H9 (cell line): Measurements from ENCODE around the gene PLA2G1B. TPM values are rescaled to one million over a fixed set of nuclear protein-coding genes. Genes with fewer than 3 reads are reported as not detected.

Source experiments
- DNase-seq: peaks from one replicate; pipeline ENCODE4 v3.0.0-alpha.2; 2017
- H2AFZ ChIP-seq: one replicate; pipeline ENCODE4 v1.6.1; 2013; ENCODE audit warnings: mild to moderate bottlenecking, low read length, control low read depth, moderate library complexity
- H2AK5ac ChIP-seq: 2 replicates; pipeline ENCODE4 v1.6.1; 2013; ENCODE audit warnings: low read length, control low read depth, mixed read lengths; ENCODE audit not compliant: insufficient read length
- H2BK120ac ChIP-seq: one replicate; pipeline ENCODE4 v1.6.1; 2013; ENCODE audit warnings: low read depth, mild to moderate bottlenecking, low read length, control low read depth, inconsistent platforms; ENCODE audit not compliant: poor library complexity, severe bottlenecking
- H2BK12ac ChIP-seq: 2 replicates; pipeline ENCODE4 v1.6.1; 2013; ENCODE audit warnings: low read length, control low read depth, mixed read lengths, low read depth; ENCODE audit not compliant: insufficient read length
- H2BK15ac ChIP-seq: 2 replicates; pipeline ENCODE4 v1.6.1; 2013; ENCODE audit warnings: low read depth, low read length, control low read depth
- H2BK20ac ChIP-seq: one replicate; pipeline ENCODE4 v1.6.1; 2013; ENCODE audit warnings: low read depth, mild to moderate bottlenecking, low read length, control low read depth, inconsistent platforms; ENCODE audit not compliant: poor library complexity, severe bottlenecking
- H2BK5ac ChIP-seq: 2 replicates; pipeline ENCODE4 v1.6.1; 2013; ENCODE audit warnings: low read length, control low read depth, mixed read lengths; ENCODE audit not compliant: insufficient read length
- H3K14ac ChIP-seq: 2 replicates; pipeline ENCODE4 v1.6.1; 2013; ENCODE audit warnings: low read length, control low read depth; ENCODE audit not compliant: insufficient read depth
- H3K18ac ChIP-seq: 2 replicates; pipeline ENCODE4 v1.6.1; 2013; ENCODE audit warnings: low read depth, mild to moderate bottlenecking, mixed read lengths, low read length, control low read depth; ENCODE audit not compliant: insufficient read length
- H3K23ac ChIP-seq: 2 replicates; pipeline ENCODE4 v1.6.1; 2013; ENCODE audit warnings: low read length, control low read depth, mixed read lengths, low read depth; ENCODE audit not compliant: insufficient read length
- H3K23me2 ChIP-seq: 2 replicates; pipeline ENCODE4 v1.6.1; 2013; ENCODE audit warnings: low read depth, mild to moderate bottlenecking, mixed read lengths, low read length, control low read depth; ENCODE audit not compliant: insufficient read length, poor library complexity, severe bottlenecking
- H3K27ac ChIP-seq: 2 replicates; pipeline ENCODE4 v1.5.1; 2013; ENCODE audit warnings: low read length, control low read depth, mixed read lengths, low read depth; ENCODE audit not compliant: insufficient read length
- H3K27me3 ChIP-seq: 2 replicates; pipeline ENCODE4 v1.6.1; 2013; ENCODE audit warnings: low read length, control low read depth, inconsistent platforms; ENCODE audit not compliant: insufficient read depth
- H3K4ac ChIP-seq: 2 replicates; pipeline ENCODE4 v1.6.1; 2013; ENCODE audit warnings: low read depth, mild to moderate bottlenecking, control low read depth, inconsistent platforms, low read length, moderate library complexity
- H3K4me1 ChIP-seq: 2 replicates; pipeline ENCODE4 v1.6.1; 2013; ENCODE audit warnings: low read length, control low read depth, inconsistent platforms; ENCODE audit not compliant: insufficient read depth
- H3K4me2 ChIP-seq: 2 replicates; pipeline ENCODE4 v1.6.1; 2013; ENCODE audit warnings: low read length, control low read depth, mixed read lengths; ENCODE audit not compliant: insufficient read length, insufficient read depth
- H3K56ac ChIP-seq: 2 replicates; pipeline ENCODE4 v1.6.1; 2013; ENCODE audit warnings: low read depth, mild to moderate bottlenecking, mixed read lengths, low read length, control low read depth; ENCODE audit not compliant: insufficient read length
- H3K79me1 ChIP-seq: 2 replicates; pipeline ENCODE4 v1.6.1; 2013; ENCODE audit warnings: low read depth, mild to moderate bottlenecking, moderate library complexity, low read length, control low read depth, inconsistent platforms; ENCODE audit not compliant: insufficient read depth, poor library complexity, severe bottlenecking
- H3K79me2 ChIP-seq: 2 replicates; pipeline ENCODE4 v1.6.1; 2013; ENCODE audit warnings: low read length, control low read depth, inconsistent platforms; ENCODE audit not compliant: insufficient read depth
- H3K9ac ChIP-seq: 2 replicates; pipeline ENCODE4 v1.6.1; 2013; ENCODE audit warnings: low read length, control low read depth, mixed read lengths; ENCODE audit not compliant: insufficient read length; ENCODE audit errors: extremely low read depth
- H3K9me3 ChIP-seq: one replicate; pipeline ENCODE4 v1.6.1; 2013; ENCODE audit warnings: low read depth, low read length, inconsistent platforms; ENCODE audit not compliant: control insufficient read depth
- H3T11ph ChIP-seq: one replicate; pipeline ENCODE4 v1.6.1; 2013; ENCODE audit warnings: mild to moderate bottlenecking, low read length, control low read depth, inconsistent platforms
- H4K20me1 ChIP-seq: one replicate; pipeline ENCODE4 v1.6.1; 2013; ENCODE audit not compliant: control insufficient read depth, insufficient read length, insufficient read depth
- H4K5ac ChIP-seq: 2 replicates; pipeline ENCODE4 v1.6.1; 2013; ENCODE audit warnings: low read depth, mild to moderate bottlenecking, mixed read lengths, low read length, control low read depth; ENCODE audit not compliant: insufficient read length
- H4K8ac ChIP-seq: replicated peaks from 2 replicates; pipeline ENCODE4 v1.6.1; 2013; ENCODE audit warnings: low read length, control low read depth, mixed read lengths, low read depth; ENCODE audit not compliant: insufficient read length
- H4K91ac ChIP-seq: 2 replicates; pipeline ENCODE4 v1.6.1; 2013; ENCODE audit warnings: low read depth, mild to moderate bottlenecking, moderate library complexity, mixed read lengths, low read length, control low read depth; ENCODE audit not compliant: insufficient read length
- H3K27ac Mint-ChIP-seq, 3 experiments: 2 replicates in 2 of 3; 3 replicates in 1 of 3; pipeline ENCODE4 v1.8.0; 2020 to 2021; ENCODE audit warnings: mixed read lengths in 3 of 3, mild to moderate bottlenecking in 1 of 3, moderate library complexity in 1 of 3
- H3K27me3 Mint-ChIP-seq: 2 replicates; pipeline ENCODE4 v1.8.0; 2021; ENCODE audit warnings: low read depth, mild to moderate bottlenecking, moderate library complexity, mixed read lengths
- H3K36me3 Mint-ChIP-seq, 3 experiments: 2 replicates in 2 of 3; 3 replicates in 1 of 3; pipeline ENCODE4 v1.8.0; 2020 to 2021; ENCODE audit warnings: low read depth in 3 of 3, mixed read lengths in 3 of 3; ENCODE audit not compliant: insufficient read depth in 1 of 3
- H3K4me1 Mint-ChIP-seq, 2 experiments: 2 replicates each; pipeline ENCODE4 v1.8.0; 2020; ENCODE audit warnings: mixed read lengths in 2 of 2
- H3K4me3 Mint-ChIP-seq, 2 experiments: 2 replicates in 1 of 2; 3 replicates in 1 of 2; pipeline ENCODE4 v1.8.0; 2020 to 2021; ENCODE audit warnings: mild to moderate bottlenecking in 2 of 2, mixed read lengths in 2 of 2, moderate library complexity in 1 of 2
- H3K9me3 Mint-ChIP-seq, 2 experiments: 2 replicates in 1 of 2; 3 replicates in 1 of 2; pipeline ENCODE4 v1.8.0; 2020; ENCODE audit warnings: mild to moderate bottlenecking in 2 of 2, mixed read lengths in 2 of 2, moderate library complexity in 1 of 2
- WGBS: extraction: QIAGEN DNeasy Blood & Tissue Kit; methylation state at CpG from one replicate; pipeline ENCODE4 v1.1.7; 2013; ENCODE audit warnings: missing lambda C conversion rate, low lambda C conversion rate, mixed read lengths; ENCODE audit not compliant: insufficient read length; ENCODE audit errors: extremely low coverage; 5-methylcytosine and 5-hydroxymethylcytosine counted together
- total RNA-seq: library from RNA; stranded (reverse); gene quantifications from 2 replicates; pipeline ENCODE4 v1.2.1, GENCODE V29; 2021
- TF ChIP-seq, protein P1 (sequence below): fragments of 200-600 bp; sonication (generic); conservative IDR thresholded peaks from 3 replicates; pipeline ENCODE4 v1.8.0; 2021; ENCODE audit warnings: antibody characterized with exemption, mild to moderate bottlenecking

PLA2G1B gene
- total RNA-seq, 1 experiment from 2014 or later: not detected

DNA sequence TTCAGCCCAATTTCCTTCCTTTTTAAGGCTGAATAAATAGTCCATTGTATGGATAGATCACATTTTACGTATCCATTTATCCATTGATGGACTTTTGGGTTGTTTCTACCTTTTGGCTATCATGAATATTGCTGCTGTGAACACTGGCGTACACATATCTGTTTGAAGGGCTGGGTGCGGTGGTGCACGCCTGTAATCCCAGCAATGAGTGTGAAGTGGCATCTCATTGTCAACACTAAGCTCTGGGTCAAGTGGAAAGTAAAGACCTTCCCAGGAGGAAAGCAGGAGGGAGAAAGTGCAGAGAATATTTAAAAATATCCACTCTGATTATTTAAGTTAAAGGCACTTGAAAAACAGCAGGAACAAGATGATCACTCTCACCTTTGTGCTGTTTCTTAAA lies 11.7 kb upstream of the PLA2G1B start:
- no peaks in the 10 kb centered on the region for H3K79me2 ChIP-seq
- no peak overlapping the region for H3K56ac ChIP-seq
- no peak overlapping the region for H4K91ac ChIP-seq
- H3K79me1 ChIP-seq: no peaks in the 10 kb centered on the region
- no peak overlapping the region for H4K8ac ChIP-seq
- Mint-ChIP-seq H3K36me3 (peaks cover 16 to 30% (median 26%) of the 10 kb centered on the region in 3 experiments), H3K9me3 (peaks cover 29% of the 10 kb centered on the region in 2 experiments), H3K4me1 (peaks cover 0 to 17% of the 10 kb centered on the region in 2 experiments; a peak in 2 of 4 replicates), H3K4me3 (no peak overlapping the region), H3K27ac (no peak overlapping the region), H3K27me3 (peaks cover 16% of the 10 kb centered on the region)
- no peak overlapping the region for H2AK5ac ChIP-seq
- H3K27ac ChIP-seq: no peak overlapping the region
- no peak overlapping the region for H2BK20ac ChIP-seq
- H2AFZ ChIP-seq: no peak overlapping the region
- no peak overlapping the region for H3K9ac ChIP-seq
- H3K18ac ChIP-seq: no peak overlapping the region
- TF ChIP-seq, protein P1, sequence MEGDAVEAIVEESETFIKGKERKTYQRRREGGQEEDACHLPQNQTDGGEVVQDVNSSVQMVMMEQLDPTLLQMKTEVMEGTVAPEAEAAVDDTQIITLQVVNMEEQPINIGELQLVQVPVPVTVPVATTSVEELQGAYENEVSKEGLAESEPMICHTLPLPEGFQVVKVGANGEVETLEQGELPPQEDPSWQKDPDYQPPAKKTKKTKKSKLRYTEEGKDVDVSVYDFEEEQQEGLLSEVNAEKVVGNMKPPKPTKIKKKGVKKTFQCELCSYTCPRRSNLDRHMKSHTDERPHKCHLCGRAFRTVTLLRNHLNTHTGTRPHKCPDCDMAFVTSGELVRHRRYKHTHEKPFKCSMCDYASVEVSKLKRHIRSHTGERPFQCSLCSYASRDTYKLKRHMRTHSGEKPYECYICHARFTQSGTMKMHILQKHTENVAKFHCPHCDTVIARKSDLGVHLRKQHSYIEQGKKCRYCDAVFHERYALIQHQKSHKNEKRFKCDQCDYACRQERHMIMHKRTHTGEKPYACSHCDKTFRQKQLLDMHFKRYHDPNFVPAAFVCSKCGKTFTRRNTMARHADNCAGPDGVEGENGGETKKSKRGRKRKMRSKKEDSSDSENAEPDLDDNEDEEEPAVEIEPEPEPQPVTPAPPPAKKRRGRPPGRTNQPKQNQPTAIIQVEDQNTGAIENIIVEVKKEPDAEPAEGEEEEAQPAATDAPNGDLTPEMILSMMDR: no peak
- no peak overlapping the region for H4K5ac ChIP-seq
- no peak for DNase-seq
- H3K27me3 ChIP-seq: no peaks in the 10 kb centered on the region
- no peak overlapping the region for H2BK120ac ChIP-seq
- H3K4me1 ChIP-seq: no peaks in the 10 kb centered on the region
- H2BK5ac ChIP-seq: no peak overlapping the region
- H3K23ac ChIP-seq: no peak overlapping the region
- H3K9me3 ChIP-seq: peaks cover 4% of the 10 kb centered on the region
- no peaks in the 10 kb centered on the region for H4K20me1 ChIP-seq
- no CpG with 5 or more reads among the region's 4 CpGs for WGBS
- H3K4ac ChIP-seq: no peak overlapping the region
- no peak overlapping the region for H3K4me2 ChIP-seq
- H3K14ac ChIP-seq: no peak overlapping the region
- H3T11ph ChIP-seq: no peak overlapping the region
- no peak overlapping the region for H2BK15ac ChIP-seq
- no peaks in the 10 kb centered on the region for H3K23me2 ChIP-seq
- no peak overlapping the region for H2BK12ac ChIP-seq
